Panc1 (cell line): ENCODE measurements around the gene PIGR. TPM values are rescaled to one million over a fixed set of nuclear protein-coding genes. Genes with fewer than 3 reads are reported as not detected.

Experiments
- ATAC-seq: fragments of 200-7000 bp; cut with Tn5 transposase; 2 replicates; pipeline ENCODE4 v1.9.1; 2020; ENCODE audit warnings: mild to moderate bottlenecking, moderate library complexity
- BruUV-seq: library from RNA; stranded (reverse); fragments of 400-500 nt; replicated peaks from 2 replicates; lab custom pipeline; 2021; lab: Mats Ljungman, UMichigan
- CTCF ChIA-PET: fragments of 300-600 bp; sonication (Branson Sonifier 250); formaldehyde crosslinking; loops from one replicate; lab custom pipeline; 2022; ENCODE audit warnings: antibody characterized with exemption; lab: Charles Lee
- POLR2A ChIA-PET: fragments of 300-600 bp; sonication (Branson Sonifier 250); formaldehyde crosslinking; loops from one replicate; lab custom pipeline; 2022; ENCODE audit warnings: antibody characterized with exemption; lab: Charles Lee
- DNase-seq: peaks from one replicate; pipeline ENCODE4 v3.0.0-alpha.2; 2010; ENCODE audit warnings: low read depth, low spot score
- H3K27ac ChIP-seq: 2 replicates; pipeline ENCODE4 v1.5.1; 2011; ENCODE audit warnings: mild to moderate bottlenecking, low read length, inconsistent platforms
- H3K27me3 ChIP-seq: fragments of 200-500 bp; sonication (Bioruptor generic); 2 replicates; pipeline ENCODE4 v1.6.0; 2014; ENCODE audit warnings: low read length, inconsistent platforms; ENCODE audit not compliant: control insufficient read depth, insufficient read depth
- H3K36me3 ChIP-seq: fragments of 200-500 bp; sonication (Bioruptor generic); 2 replicates; pipeline ENCODE4 v1.5.1; 2014; ENCODE audit warnings: inconsistent platforms, mild to moderate bottlenecking, low read length, moderate library complexity; ENCODE audit not compliant: control insufficient read depth, insufficient read depth
- H3K4me1 ChIP-seq: 2 replicates; pipeline ENCODE4 v1.5.1; 2011; ENCODE audit warnings: inconsistent platforms, mild to moderate bottlenecking, low read length, moderate library complexity; ENCODE audit not compliant: control insufficient read depth, insufficient read depth
- H3K4me3 ChIP-seq, 2 experiments: 2 replicates each; pipeline ENCODE4 v1.5.1; 2011 to 2012; ENCODE audit warnings: low read depth in 2 of 2, low read length in 2 of 2, mild to moderate bottlenecking in 2 of 2, inconsistent platforms in 1 of 2, moderate library complexity in 1 of 2
- H3K9me3 ChIP-seq: fragments of 200-500 bp; sonication (Bioruptor generic); 2 replicates; pipeline ENCODE4 v1.5.1; 2014; ENCODE audit warnings: low read depth, mild to moderate bottlenecking, inconsistent platforms, low read length, moderate library complexity; ENCODE audit not compliant: control insufficient read depth, insufficient read depth
- CTCF ChIP-seq: fragments of 450-650 bp; IDR thresholded peaks from 2 replicates; pipeline ENCODE4 v1.5.1; 2017; ENCODE audit warnings: mild to moderate bottlenecking
- POLR2AphosphoS5 ChIP-seq: IDR thresholded peaks from 2 replicates; pipeline ENCODE4 v1.6.1; 2012; ENCODE audit warnings: mild to moderate bottlenecking, low read depth, low read length, moderate library complexity
- REST ChIP-seq, 2 experiments: IDR thresholded peaks; 2 replicates each; pipeline ENCODE4 v1.6.1; 2011 to 2012; ENCODE audit warnings: low read depth in 2 of 2, control low read depth in 1 of 2, low read length in 1 of 2, mild to moderate bottlenecking in 1 of 2, moderate library complexity in 1 of 2; ENCODE audit not compliant: insufficient read depth in 1 of 2
- SIN3A ChIP-seq: IDR thresholded peaks from 2 replicates; pipeline ENCODE4 v1.6.1; 2012; ENCODE audit warnings: low read depth, mild to moderate bottlenecking, low read length, moderate library complexity, borderline replicate concordance; ENCODE audit not compliant: insufficient read depth
- TCF7L2 ChIP-seq: IDR thresholded peaks from 2 replicates; pipeline ENCODE4 v1.6.1; 2011; ENCODE audit warnings: mild to moderate bottlenecking, low read depth, low read length, inconsistent platforms
- in situ Hi-C: cut with HindIII; loops from 2 replicates; pipeline ENCODE4 v1.10.0; 2016; ENCODE audit warnings: low sequenced_read_pairs, low pct_unique_long_range_greater_than_20kb
- intact Hi-C: fragments of 100-400 bp; cut with micrococcal nuclease; formaldehyde crosslinking; loops from one replicate; pipeline ENCODE4 v1.10.0; 2022; ENCODE audit not compliant: unreplicated experiment
- total RNA-seq: library from RNA; stranded (reverse); gene quantifications from one replicate; pipeline ENCODE4 v1.2.1, GENCODE V29; 2021; ENCODE audit not compliant: unreplicated experiment

PIGR gene
- total RNA-seq, 1 experiment from 2014 or later = 1.4 TPM

GRCh38 chr1:206963740-206964139 is 17.5 kb upstream of the PIGR start:
- in situ Hi-C loops = no loop called here
- BruUV-seq = no TSS peak

GRCh38 chr1:206963119-206963712 is 16.9 kb upstream of the PIGR start:
- H3K9me3 ChIP-seq = no peaks in the 10 kb centered on the region
- no peak for TF ChIP-seq REST (IDR thresholded peaks at IDR 0.05; ENCODE audit: insufficient read depth in 1 of 2, low read depth in 2 of 2, low read length in 1 of 2)
- TF ChIP-seq CTCF = no peak
- TF ChIP-seq POLR2AphosphoS5 = no peak
- no peak for TF ChIP-seq SIN3A
- TF ChIP-seq TCF7L2 = no peak
- intact Hi-C loops (no loop called here), in situ Hi-C loops (no loop called here)
- H3K27me3 ChIP-seq = no peaks in the 10 kb centered on the region
- DNase-seq (no peak), ATAC-seq (no peak)
- H3K4me1 ChIP-seq = no peaks in the 10 kb centered on the region
- no peaks in the 10 kb centered on the region for H3K36me3 ChIP-seq
- no TSS peak for BruUV-seq
- ChIA-PET POLR2A (no interaction called here), CTCF (no interaction called here)
- H3K27ac ChIP-seq = no peak overlapping the region
- H3K4me3 ChIP-seq = no peak overlapping the region

More at GRCh38 chr1:206963740-206964139, 17.5 kb upstream of the PIGR start:
- ChIA-PET POLR2A (no interaction called here), CTCF (no interaction called here)
- intact Hi-C loops = no loop called here
- Histone ChIP-seq H3K9me3 (no peaks in the 10 kb centered on the region), H3K4me1 (no peaks in the 10 kb centered on the region), H3K27me3 (no peaks in the 10 kb centered on the region), H3K36me3 (no peaks in the 10 kb centered on the region), H3K27ac (no peak overlapping the region), H3K4me3 (no peak overlapping the region)
- TF ChIP-seq TCF7L2 = no peak
- no peak for TF ChIP-seq SIN3A
- no peak for TF ChIP-seq CTCF
- TF ChIP-seq REST (IDR thresholded peaks at IDR 0.05; ENCODE audit: insufficient read depth in 1 of 2, low read depth in 2 of 2, low read length in 1 of 2) = no peak
- TF ChIP-seq POLR2AphosphoS5 = no peak
- no peak for DNase-seq
- no peak for ATAC-seq
